EL (cell line): Measurements from ENCODE around the gene PDE12.
"Not testable (repeated sequence)": the region's sequence is repeated elsewhere in the genome, so short reads cannot be mapped to it uniquely, and the experiment has no call there.

ENCODE experiments used
- DNase-seq: peaks from one replicate; pipeline ENCODE4 v3.0.0-alpha.2; 2016

Gene PDE12

GRCh38 chr3:57587905-57588304 lies 31.8 kb downstream of the PDE12 start:
- no peak for DNase-seq

GRCh38 chr3:57592306-57592705 lies 36.2 kb downstream of the PDE12 start:
- no peak for DNase-seq

GRCh38 chr3:57594144-57594543 lies 38.1 kb downstream of the PDE12 start:
- DNase-seq, result no peak

GRCh38 chr3:57594576-57594975 lies 38.5 kb downstream of the PDE12 start:
- DNase-seq, result no peak

GRCh38 chr3:57596495-57597126 lies 40.5 kb downstream of the PDE12 start:
- DNase-seq, result peak; percentile 96

GRCh38 chr3:57597127-57597923 lies 41.3 kb downstream of the PDE12 start, which contains the start of gene ARF4:
Gene ARF4 (minus strand): TSS chr3:57597344. CDS start chr3:57597140, 204 bp downstream.
- peak; percentile 99 for DNase-seq

- DNase-seq, result no peak
Measured at GRCh38 chr3:57598765-57599360, 42.8 kb downstream of the PDE12 start.

- DNase-seq, result no peak
Measured at GRCh38 chr3:57600195-57600594, 44.1 kb downstream of the PDE12 start.

GRCh38 chr3:57604971-57605370 lies 48.9 kb downstream of the PDE12 start:
- DNase-seq, result no peak

- no peak for DNase-seq
Measured at GRCh38 chr3:57605683-57606082, 49.6 kb downstream of the PDE12 start.

- not testable (repeated sequence) for DNase-seq
Measured at GRCh38 chr3:57611870-57612269, 55.8 kb downstream of the PDE12 start.

GRCh38 chr3:57616233-57616632 lies 60.2 kb downstream of the PDE12 start:
- no peak for DNase-seq
